ENCODE measurements around the gene HSDL2. TPM values are rescaled to one million over a fixed set of nuclear protein-coding genes. Genes with fewer than 3 reads are reported as not detected.

HSDL2 gene
- total RNA-seq, 2 donors from 2014 or later, result 93.0 to 127 TPM

GRCh38 chr9:112446526-112446925, 66.6 kb downstream of the HSDL2 start:
- TF ChIP-seq CTCF (IDR thresholded peaks at IDR 0.05), result no peak
- no peak overlapping the region for H3K4me3 ChIP-seq
- DNase-seq (ENCODE audit: low spot score), result no peak

GRCh38 chr9:112447283-112447761, 67.4 kb downstream of the HSDL2 start:
- no peak overlapping the region for H3K27ac ChIP-seq
- no peak for TF ChIP-seq CTCF (IDR thresholded peaks at IDR 0.05)
- H3K27me3 ChIP-seq, result no peaks in the 10 kb centered on the region
- no peak for DNase-seq (ENCODE audit: low spot score)
- H3K36me3 ChIP-seq, result peaks cover 6% of the 10 kb centered on the region
- H3K9me3 ChIP-seq, result no peaks in the 10 kb centered on the region
- peaks cover 0 to 5% of the 10 kb centered on the region in 2 donors for H3K4me1 ChIP-seq
- H3K4me3 ChIP-seq, result no peak overlapping the region

More at GRCh38 chr9:112446526-112446925, 66.6 kb downstream of the HSDL2 start:
- H3K27ac ChIP-seq, result no peak overlapping the region
- peaks cover 6% of the 10 kb centered on the region for H3K36me3 ChIP-seq
- H3K27me3 ChIP-seq, result no peaks in the 10 kb centered on the region
- no peaks in the 10 kb centered on the region for H3K9me3 ChIP-seq
- H3K4me1 ChIP-seq, result peaks cover 0 to 5% of the 10 kb centered on the region in 2 donors

- Histone ChIP-seq H3K27ac (no peak overlapping the region), H3K27me3 (no peaks in the 10 kb centered on the region), H3K4me1 (no peaks in the 10 kb centered on the region), H3K36me3 (peaks cover 61% of the 10 kb centered on the region), H3K4me3 (no peak overlapping the region), H3K9me3 (peaks cover 0 to 8% of the 10 kb centered on the region in 2 donors)
- no peak for DNase-seq (ENCODE audit: low spot score)
- TF ChIP-seq CTCF (IDR thresholded peaks at IDR 0.05), result no peak
Measured at GRCh38 chr9:112462855-112463254, 82.9 kb downstream of the HSDL2 start.

- no peaks in the 10 kb centered on the region for H3K4me1 ChIP-seq
- no peak overlapping the region for H3K4me3 ChIP-seq
- peaks cover 49% of the 10 kb centered on the region for H3K36me3 ChIP-seq
- no peak overlapping the region for H3K27ac ChIP-seq
- TF ChIP-seq CTCF (IDR thresholded peaks at IDR 0.05), result no peak
- no peaks in the 10 kb centered on the region for H3K27me3 ChIP-seq
- DNase-seq (ENCODE audit: low spot score), result no peak
- H3K9me3 ChIP-seq, result peaks cover 0 to 8% of the 10 kb centered on the region in 2 donors
Measured at GRCh38 chr9:112465352-112465751, 85.4 kb downstream of the HSDL2 start.

GRCh38 chr9:112472996-112473395, 93.1 kb downstream of the HSDL2 start:
- no peak overlapping the region for H3K27ac ChIP-seq
- H3K4me1 ChIP-seq, result no peaks in the 10 kb centered on the region
- no peak for DNase-seq (ENCODE audit: low spot score)
- peaks cover 30% of the 10 kb centered on the region for H3K36me3 ChIP-seq
- no peak for TF ChIP-seq CTCF (IDR thresholded peaks at IDR 0.05)
- no peak overlapping the region for H3K4me3 ChIP-seq
- H3K27me3 ChIP-seq, result no peaks in the 10 kb centered on the region
- H3K9me3 ChIP-seq, result peaks cover 0 to 8% of the 10 kb centered on the region in 2 donors

- Histone ChIP-seq H3K27me3 (no peaks in the 10 kb centered on the region), H3K36me3 (peaks cover 28% of the 10 kb centered on the region), H3K27ac (no peak overlapping the region), H3K4me1 (no peaks in the 10 kb centered on the region), H3K9me3 (peaks cover 0 to 16% of the 10 kb centered on the region in 2 donors), H3K4me3 (no peak overlapping the region)
- TF ChIP-seq CTCF (IDR thresholded peaks at IDR 0.05), result no peak
- no peak for DNase-seq (ENCODE audit: low spot score)
Measured at GRCh38 chr9:112473986-112474385, 94.1 kb downstream of the HSDL2 start.

All from right atrium auricular region (tissue), 2 donors.